Hindlimb muscle (tissue), 1 donor: ENCODE results near the gene MALL. TPM values are rescaled to one million over a fixed set of nuclear protein-coding genes. Genes with fewer than 3 reads are reported as not detected.
"Not testable (repeated sequence)": the region's sequence is repeated elsewhere in the genome, so short reads cannot be mapped to it uniquely, and the experiment has no call there.

Experiments used
- DNase-seq: peaks from one replicate; pipeline ENCODE4 v3.0.0-alpha.2; 2013
- polyA plus RNA-seq: library from polyadenylated mRNA; unstranded; fragments of 120-200 nt; gene quantifications from one replicate; pipeline ENCODE4 v1.2.1, GENCODE V29; 2013; ENCODE audit not compliant: insufficient read length

Gene MALL
- polyA plus RNA-seq, 1 donor = 12.8 TPM

DNA sequence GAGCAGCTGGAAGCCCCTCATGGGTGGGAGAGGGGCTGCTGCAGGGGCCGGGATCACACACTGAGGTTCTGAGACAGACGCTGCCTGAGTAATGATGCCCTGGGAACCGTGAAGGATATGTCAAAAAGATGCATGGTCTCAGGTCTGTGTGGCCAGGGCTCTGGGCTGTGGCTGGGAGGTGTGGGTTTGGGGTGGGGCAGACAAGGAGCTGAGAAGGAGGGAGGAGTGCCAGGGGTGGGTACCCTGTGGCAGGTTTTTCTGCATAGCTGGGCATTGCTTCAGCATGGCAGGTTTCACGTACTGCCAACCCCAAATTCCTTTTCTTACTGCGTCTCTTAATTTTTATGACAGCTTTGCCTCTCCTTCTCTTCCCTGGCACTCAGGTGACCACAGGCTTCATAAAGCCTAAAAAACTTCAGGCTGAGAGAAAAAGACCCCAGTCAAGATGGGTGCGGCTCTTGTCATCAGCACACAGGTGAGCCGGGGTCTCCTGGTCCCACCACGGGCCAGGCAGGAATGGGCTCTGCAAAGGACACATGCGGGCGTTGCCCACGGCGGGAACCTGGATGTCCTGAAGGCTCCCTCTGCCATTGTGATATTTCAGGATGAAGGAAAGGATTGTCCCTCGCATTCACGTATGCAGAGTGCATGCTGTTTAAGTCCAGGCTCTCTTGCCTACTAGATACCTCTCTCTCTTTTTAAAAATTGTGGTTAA, 18.0 kb downstream of the MALL start:
- DNase-seq = no peak

- no peak for DNase-seq
Observed at GRCh38 chr2:110095994-110096633, 19.5 kb downstream of the MALL start.

GRCh38 chr2:110094884-110095534, 20.6 kb downstream of the MALL start:
- not testable (repeated sequence) for DNase-seq

DNA sequence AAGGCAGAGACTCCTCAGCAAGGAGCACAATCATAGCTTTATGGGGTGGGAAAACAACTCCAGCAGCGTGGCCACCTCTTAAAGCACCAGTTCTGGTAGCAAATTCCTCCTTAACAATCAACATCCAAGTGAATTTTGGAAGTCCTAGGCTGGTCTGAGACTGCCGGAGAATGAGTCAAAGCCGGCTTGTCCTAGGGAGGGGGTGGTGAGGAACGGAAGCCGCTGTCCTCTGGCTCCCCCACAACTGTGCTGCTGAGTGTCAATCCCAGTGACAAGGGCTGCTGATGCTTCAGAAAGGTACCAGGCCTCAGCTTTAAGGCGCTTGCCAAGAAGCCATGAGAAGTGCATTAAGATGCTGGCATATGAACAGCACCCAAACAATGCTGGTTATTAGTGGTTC, 21.7 kb downstream of the MALL start:
- not testable (repeated sequence) for DNase-seq

- DNase-seq = not testable (repeated sequence)
Observed at GRCh38 chr2:110090164-110090563, 25.5 kb downstream of the MALL start.

DNA sequence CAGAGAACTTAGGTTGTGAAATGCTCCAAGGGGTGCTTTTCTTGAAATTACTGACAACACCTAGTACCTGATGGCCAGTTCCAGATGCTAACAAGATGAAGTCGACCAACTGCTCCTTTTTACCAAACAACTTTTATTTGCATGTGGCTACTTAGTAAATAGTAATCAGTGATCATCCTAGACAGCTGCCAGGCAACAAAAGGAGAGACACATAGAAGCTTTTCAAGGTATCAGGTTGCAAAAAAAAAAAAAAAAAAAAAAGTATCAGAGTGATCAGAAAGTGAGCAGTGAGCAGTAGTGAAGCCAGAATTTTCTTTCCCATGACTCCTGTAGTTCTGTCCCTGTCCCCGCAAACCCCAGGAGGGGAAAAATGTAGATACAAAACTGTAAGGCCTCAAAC, 31.9 kb downstream of the MALL start:
- not testable (repeated sequence) for DNase-seq

DNA sequence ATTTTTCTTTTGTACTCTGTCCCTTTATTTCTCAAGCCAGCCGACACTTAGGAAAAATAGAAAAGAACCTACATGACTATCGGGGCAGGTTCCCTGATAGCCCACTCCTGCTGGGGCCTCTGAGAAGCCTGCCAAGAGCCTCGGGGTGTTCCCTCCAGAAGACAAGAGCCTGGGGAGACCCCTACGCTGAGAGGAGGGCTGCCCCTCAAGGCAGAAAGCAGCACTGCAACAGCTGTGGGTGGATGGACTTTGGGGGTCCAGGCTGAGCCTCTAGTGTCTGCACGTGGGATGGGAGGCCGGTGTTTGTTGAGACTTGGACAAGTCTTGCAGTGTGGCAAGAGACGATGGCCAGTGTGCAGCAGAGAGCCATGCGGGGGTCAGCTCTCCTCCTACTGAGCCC, 32.5 kb downstream of the MALL start:
- DNase-seq = not testable (repeated sequence)

- DNase-seq = not testable (repeated sequence)
Observed at GRCh38 chr2:110078104-110078503, 37.5 kb downstream of the MALL start.

- not testable (repeated sequence) for DNase-seq
Observed at GRCh38 chr2:110075896-110076295, 39.7 kb downstream of the MALL start.

GRCh38 chr2:110069869-110070268, 45.8 kb downstream of the MALL start:
- DNase-seq = not testable (repeated sequence)

- DNase-seq = not testable (repeated sequence)
Observed at GRCh38 chr2:110068153-110068552, 47.5 kb downstream of the MALL start.

- not testable (repeated sequence) for DNase-seq
Observed at GRCh38 chr2:110062332-110062731, 53.3 kb downstream of the MALL start.

DNA sequence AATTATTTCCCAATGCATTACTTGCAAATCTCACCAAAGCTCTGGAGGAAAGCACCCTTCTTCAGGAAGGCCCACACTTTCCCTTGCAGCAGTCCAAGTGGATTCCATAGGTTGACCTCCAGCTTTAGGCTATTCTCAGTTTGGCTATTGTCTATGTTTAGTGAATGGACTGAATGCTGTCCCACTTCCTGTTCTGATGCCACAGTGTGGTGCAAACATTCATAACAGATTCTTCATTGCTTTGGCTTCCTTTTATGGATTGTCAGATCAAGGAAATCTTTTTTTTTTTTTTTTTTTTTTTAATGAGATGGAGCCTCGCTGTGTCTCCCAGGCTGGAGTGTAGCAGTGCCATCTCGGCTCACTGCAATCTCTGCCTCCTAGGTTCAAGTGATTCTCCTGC, 55.1 kb downstream of the MALL start:
- DNase-seq = not testable (repeated sequence)

GRCh38 chr2:110059694-110060358, 55.8 kb downstream of the MALL start:
- DNase-seq = not testable (repeated sequence)

DNA sequence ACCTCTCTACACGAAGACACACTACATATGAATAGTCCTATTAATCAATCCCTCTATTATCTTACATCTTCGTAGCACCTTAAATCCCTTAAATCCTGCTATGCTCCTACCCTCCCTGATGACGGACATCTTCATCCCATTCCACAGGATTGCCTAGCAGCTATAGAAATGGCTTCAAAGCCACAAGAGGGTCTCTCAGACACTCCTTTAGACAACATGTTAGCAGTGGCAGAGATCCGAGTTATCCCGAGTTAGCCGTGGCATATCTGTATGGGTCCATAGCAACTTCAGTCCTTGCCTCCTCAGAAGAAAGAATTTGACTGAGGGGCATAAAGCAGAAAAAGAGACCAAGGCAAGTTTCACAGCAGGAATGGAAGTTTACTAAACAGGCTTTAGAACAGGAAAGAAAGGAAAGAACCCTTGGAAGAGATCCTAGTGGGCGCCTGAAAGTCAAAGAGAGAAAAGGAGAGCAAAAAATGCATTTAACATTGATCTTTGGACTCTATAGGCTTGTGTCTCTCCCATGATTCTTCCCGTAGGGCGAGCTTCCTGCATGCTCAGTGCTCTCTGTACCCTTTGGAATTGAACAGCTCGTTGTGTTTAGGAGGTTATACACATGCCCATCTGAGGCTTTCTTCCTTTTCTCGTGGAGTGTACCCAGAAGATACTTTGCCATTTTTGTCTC, 56.5 kb downstream of the MALL start:
- DNase-seq = not testable (repeated sequence)

- DNase-seq = not testable (repeated sequence)
Observed at GRCh38 chr2:110058034-110058433, 57.6 kb downstream of the MALL start.

DNA sequence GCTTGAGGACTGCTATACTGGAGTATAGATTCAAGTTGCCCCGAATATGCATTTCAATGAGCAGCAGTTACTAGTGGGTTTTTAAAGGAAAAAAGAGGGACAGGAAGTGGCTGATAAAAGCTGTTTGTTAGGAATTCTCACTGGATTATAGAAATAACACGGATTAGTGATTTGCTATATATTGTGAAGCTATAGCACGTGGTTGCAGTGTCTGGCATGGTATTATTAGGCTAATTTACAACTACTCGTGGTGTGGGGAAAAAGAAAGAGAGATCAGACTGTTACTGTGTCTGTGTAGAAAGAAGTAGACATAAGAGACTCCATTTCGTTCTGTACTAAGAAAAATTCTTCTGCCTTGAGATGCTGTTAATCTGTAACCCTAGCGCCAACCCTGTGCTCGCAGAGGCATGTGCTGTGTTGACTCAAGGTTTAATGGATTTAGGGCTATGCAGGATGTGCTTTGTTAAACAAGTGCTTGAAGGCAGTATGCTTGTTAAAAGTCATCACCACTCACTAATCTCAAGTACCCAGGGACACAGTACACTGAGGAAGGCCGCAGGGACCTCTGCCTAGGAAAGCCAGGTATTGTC, 59.7 kb downstream of the MALL start:
- DNase-seq = not testable (repeated sequence)

DNA sequence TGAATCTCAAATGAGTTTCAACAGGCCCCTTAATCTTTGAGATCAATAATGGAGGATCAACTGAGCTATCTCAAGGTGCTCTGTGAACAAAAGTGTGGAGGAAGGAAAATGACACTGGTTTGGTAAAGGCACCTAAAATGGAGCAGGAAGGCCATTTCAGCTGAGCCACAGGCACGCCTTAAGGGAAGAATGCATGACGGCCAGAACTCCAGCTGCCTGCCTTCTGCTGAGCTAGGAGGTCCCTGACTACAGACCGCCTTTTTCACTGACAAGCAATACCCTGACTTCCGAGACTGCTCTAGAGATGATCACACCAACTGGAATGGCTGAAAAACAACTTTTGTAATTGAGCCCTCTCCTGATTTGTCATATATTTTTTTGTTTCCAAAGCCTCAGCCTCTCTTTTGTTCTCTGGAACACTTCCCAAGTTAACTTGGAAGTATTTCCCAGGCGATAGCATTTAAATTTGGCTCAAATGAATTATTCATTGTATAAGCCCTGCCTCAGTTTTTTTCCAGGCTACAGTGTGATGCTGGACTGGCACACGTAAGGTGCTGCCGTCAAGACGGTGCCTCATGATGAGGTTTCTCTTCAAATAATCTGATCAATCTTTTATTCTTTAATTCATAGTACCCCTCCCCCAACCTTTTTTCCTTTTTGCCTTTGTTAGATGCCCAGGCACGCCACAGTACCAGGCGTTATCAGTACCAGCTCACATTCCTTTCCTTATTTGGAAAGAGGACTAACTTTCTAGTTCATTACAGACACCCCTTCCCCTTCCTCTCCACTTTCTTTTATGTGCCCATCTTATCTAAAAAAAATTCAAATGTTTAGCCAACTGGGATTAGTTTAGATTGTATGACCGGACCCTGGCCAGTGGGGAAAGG, 60.9 kb downstream of the MALL start:
- peak; percentile 36 for DNase-seq

GRCh38 chr2:110053688-110054087, 61.9 kb downstream of the MALL start:
- DNase-seq = not testable (repeated sequence)

DNA sequence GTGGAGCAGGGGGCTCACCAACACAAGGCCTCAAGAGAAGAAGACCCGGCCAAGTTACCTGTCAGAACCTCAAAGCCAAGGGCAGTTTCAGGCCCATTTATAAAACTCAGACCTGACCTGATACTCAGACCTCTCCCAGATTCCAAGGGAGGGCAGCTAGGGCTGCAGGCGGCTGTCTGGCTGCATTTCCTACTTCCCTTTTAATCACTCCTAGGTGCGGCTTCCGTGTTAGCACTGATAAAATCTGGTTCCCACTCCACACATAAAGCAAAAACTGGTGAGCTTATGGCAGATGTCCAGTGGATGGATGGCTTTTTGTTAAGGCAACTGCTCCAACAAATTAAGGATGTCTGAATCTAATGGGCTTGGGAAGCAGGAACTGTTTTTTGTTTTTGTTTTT, 63.5 kb downstream of the MALL start:
- DNase-seq = not testable (repeated sequence)

GRCh38 chr2:110050222-110050621, 65.4 kb downstream of the MALL start:
- not testable (repeated sequence) for DNase-seq
